CD4-positive, alpha-beta T cell treated with Interleukin-1 beta for 1 hour (primary cell): Measurements from ENCODE around the gene TMEM59.

Source experiments
- DNase-seq, 2 donors: peaks; one replicate each; pipeline ENCODE4 v3.0.0-alpha.2; 2020 to 2022

The TMEM59 gene

DNA sequence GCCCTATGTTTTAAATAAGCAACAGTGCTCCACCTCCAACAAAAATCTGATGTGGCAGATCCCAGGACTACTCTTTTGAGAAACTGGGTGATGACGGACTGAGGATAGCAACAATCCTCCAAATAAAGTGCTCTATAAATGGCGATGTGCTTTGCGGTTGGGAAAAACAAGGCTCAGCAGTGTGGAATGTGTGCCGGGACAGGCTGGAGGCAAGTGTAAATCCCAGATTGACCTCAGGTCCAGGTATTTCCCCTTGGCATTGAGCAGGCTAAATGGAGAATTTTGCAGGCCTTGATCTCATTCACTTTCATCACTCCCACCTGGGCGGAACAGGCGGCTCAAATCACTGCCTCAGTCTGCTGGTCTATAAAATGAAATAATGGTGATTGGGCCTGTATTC lies 71.8 kb downstream of the TMEM59 start:
- DNase-seq = no peak

DNA sequence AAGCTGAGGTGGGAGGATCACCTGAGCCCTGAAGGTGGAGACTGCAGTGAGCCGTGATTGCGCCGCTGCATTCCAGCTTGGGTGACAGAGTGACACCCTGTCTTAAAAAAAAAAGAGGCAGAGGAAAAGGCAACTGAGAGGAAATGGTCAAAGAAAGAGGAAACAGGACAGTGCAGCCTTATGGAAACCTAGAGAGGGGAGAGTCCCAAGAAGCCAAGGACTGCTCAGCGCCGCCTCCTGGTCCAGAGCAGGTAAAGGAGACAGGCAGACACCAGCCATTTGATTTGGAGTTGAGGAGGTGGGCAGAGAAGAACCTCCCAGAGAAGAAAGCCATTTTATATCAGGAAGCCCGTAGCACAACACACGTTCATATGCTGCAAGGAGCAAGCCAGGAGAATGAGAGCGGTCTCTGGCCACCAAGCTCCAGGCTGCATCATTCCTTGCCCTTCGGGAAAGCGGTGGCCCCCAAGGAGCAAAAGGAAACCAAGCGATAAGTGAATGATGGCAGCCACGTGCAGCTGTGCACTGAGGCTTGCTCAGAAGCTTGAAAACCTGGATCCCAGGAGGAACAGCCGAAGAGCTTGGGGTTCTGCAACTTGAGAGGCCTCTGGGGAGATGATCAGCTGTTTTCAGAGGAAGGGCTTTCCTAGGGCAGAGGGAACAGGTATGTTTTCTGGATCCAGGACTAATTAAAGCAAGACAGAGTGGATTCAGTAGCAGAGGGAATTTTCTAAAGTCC lies 73.1 kb downstream of the TMEM59 start:
- DNase-seq = no peak
